Activated effector memory CD4-positive, alpha-beta T cell treated with Interleukin-2 at 50 U/mL for 16 hours (primary cell): ENCODE data around the gene CALN1.
"Not testable (repeated sequence)": the region's sequence is repeated elsewhere in the genome, so short reads cannot be mapped to it uniquely, and the experiment has no call there.

Source experiments
- DNase-seq: peaks from one replicate; pipeline ENCODE4 v3.0.0-alpha.2; 2020

Gene CALN1

DNA sequence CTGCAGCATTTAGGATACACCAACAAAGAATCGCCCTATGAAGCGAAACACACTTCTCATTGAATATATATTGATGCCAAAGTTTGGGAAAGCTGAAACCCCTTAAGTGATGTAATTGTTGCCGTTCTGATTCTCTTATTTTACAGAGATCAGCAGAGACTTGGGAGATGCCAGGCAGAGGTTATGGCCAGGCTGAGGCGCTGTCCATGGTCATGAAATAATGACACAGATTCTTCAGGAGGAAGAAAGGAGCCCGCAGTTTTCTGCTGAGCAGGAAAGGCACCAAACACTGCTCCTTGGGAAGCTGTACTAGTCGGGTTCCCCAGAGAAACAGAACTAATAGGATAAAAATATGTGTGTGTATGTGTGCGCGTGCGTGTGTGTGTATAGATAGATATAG lies 566.0 kb downstream of the CALN1 start:
- no peak for DNase-seq

- no peak for DNase-seq
Measured at GRCh38 chr7:71843676-71844075, 568.5 kb downstream of the CALN1 start.

DNA sequence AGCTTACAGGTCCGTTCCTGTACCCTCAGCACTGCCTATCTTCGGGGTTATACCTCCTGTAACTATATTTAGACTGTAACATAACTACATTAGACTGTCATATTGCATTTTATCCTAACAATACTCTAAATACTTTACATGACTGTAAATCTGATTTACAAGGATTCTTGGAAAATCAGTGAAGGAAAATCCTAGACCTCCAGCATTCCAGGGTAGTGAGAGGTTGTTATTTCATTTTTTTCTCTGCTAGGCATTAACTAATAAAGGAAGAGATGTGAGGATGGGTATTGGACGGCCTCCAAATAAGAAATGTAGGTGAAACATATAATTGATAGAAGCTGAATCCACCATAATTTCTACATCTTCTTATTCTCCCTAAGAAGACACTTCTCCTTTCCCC lies 569.4 kb downstream of the CALN1 start:
- no peak for DNase-seq

DNA sequence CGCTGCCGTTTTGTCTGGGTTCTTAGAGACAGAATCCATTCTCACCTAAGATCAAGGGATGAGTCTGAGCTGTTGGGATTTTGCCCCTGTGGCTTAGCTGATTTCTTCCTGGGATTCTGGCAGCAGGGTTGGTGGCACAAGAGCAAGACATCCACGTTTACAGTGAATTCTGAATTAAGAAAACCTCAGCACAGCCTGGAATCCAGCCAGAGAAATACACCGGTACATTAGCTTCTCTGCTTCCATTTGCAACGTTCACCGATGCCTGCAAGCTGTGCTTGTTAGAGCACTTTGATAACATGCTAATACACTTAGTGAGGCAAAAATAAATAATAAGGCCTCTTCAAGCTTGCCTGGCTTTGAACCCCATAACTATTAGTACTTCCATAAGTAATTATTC lies 569.8 kb downstream of the CALN1 start:
- DNase-seq, result no peak

DNA sequence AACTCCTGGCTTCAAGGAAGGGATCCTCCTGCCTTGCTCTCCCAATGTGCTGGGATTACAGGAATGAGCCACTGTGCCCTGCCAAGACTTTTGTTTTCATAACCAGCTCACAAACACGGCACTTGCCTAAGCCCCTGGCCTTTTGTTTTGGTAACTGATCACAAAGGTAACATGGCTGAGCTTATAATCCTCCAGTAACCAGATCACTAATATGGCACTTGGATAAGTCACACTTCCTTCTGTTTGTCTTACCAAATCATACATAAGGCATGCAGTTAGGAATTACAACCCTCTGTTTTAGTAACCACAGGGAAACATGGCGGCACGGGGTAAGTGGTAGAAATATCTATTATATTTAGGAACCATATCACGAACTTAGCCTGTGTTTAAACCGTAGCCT lies 577.1 kb downstream of the CALN1 start:
- no peak for DNase-seq

- no peak for DNase-seq
Measured at GRCh38 chr7:71829515-71829914, 582.6 kb downstream of the CALN1 start.

DNA sequence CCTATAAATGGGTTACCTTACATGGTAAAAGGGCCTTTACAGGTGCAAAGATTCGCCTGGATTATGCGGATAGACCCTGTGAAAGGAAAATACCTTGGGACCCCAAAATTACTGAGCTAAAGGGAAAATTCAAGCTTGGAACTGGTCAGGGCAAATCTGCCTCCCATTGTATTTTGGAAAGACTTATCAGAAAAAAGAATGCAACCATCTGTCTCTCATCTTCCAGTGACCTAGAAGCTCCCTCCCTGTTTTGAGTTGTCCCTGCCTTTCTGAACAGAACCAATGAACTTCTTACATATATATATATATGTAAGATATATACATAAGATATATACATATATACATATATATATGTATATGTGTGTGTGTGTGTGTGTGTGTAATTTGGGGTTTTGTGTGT lies 583.8 kb downstream of the CALN1 start:
- DNase-seq, result no peak

DNA sequence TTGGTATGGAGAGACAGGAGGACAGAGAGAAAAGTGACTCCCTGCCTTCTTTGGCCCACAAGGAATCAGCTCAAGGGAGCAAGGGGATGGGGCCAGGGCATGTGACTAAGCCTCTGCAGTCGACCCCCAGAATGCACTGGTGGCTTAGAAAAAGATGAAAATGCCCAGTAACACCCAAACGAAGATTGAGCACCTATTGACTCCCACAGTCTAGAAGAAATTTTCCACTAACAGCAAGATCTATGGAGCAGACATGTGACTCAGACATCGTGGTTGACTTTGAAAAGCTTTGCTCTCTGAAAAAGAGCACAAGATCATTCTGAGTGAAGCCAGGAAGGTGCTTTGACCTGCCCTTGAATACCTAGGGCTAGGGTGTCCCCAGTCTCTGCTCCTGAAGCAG lies 586.0 kb downstream of the CALN1 start:
- no peak for DNase-seq

DNA sequence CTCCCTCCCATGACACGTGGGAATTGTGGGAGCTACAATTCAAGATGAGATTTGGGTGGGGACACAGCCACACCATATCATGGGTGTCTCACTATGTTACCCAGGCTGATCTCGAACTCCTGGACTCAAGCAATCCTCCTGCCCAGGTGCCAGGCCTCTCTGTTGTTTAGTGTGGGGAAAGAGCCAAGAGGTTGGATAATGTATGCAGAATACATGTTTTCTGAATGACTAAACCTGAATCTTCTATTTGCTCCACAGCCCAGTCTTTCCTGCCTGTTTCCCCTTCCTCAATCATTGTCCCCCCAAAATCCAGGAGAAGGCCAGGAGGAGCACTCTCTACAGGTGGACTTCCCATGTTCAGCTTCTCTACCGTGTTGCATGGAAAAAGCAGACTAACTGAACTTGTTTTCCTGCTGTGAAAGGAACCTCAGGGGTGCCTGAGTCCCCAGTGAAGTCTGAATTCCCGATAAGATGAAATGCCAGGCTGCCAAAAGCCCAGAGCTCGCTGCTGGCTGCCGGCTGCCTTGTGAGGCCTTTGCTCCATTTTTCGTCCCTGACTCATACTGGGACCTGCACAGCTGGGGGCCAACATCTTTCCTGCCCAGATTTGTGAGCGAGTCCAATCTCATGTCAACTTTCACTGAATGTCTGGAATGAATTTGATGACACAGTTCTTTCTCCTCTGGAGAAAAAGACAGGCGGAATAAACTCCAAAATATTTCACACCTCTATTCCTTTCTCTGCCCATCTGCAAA lies 588.0 kb downstream of the CALN1 start:
- no peak for DNase-seq

- not testable (repeated sequence) for DNase-seq
Measured at GRCh38 chr7:71822406-71822805, 589.7 kb downstream of the CALN1 start.

DNA sequence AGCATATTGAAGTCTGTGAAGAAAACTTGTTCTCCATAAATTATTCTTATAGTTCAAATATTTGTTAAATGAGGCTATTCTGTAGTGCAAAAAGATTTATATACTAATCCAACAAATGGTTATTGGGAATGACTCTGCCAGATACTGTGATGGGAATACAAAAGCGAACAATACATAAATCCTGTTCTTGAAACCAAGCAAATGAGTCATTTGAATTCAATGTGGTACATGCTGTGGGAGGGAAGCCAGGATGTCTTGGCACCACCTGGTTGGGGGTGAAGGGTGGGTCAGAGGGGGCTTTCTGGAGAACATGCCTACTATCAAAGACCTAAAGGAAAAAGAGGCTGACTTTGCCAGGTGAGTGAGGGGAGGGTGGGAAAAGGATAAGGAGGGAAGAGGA lies 594.2 kb downstream of the CALN1 start:
- DNase-seq, result no peak

GRCh38 chr7:71808115-71808514 lies 604.0 kb downstream of the CALN1 start:
- no peak for DNase-seq

DNA sequence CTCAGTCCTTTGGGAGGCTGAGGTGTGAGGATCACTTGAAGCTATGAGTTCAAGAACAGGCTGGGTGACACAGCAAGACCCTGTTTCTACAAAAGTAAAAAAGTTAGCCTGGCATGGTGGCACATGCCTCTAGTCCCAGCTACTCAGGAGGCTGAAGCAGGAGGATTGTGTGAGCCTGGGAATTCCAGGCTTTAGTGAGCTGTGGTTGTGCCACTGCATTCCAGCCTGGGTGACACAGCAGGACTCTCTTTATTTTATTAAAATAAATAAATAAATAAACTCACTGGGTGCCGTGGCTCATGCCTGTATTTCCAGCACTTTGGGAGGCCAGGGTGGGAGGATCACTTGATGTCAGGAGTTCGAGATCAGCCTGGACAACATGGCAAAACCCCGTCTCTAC lies 607.9 kb downstream of the CALN1 start:
- DNase-seq, result no peak

GRCh38 chr7:71801976-71802375 lies 610.2 kb downstream of the CALN1 start:
- no peak for DNase-seq

GRCh38 chr7:71800321-71800720 lies 611.8 kb downstream of the CALN1 start:
- DNase-seq, result no peak

- no peak for DNase-seq
Measured at GRCh38 chr7:71795410-71795809, 616.7 kb downstream of the CALN1 start.

DNA sequence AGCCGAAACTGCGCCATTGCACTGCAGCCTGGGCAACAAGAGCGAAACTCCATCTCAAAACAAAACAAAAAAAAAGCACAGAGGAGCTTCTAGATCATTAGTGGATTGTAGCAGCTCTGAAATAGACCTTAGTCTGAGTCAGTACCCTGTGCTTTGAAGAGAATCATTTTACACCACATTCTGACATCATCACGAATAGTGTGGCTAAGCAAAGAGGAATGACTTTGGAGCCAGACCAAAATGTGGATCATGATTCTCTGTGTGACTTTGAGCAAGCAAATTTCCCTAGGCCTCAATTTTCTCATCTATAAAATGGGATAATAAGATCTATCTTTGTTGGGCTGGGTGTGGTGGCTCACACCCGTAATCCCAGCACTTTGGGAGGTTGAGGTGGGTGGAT lies 618.9 kb downstream of the CALN1 start:
- no peak for DNase-seq

- DNase-seq, result no peak
Measured at GRCh38 chr7:71787513-71787912, 624.6 kb downstream of the CALN1 start.

GRCh38 chr7:71785216-71785615 lies 626.9 kb downstream of the CALN1 start:
- no peak for DNase-seq

DNA sequence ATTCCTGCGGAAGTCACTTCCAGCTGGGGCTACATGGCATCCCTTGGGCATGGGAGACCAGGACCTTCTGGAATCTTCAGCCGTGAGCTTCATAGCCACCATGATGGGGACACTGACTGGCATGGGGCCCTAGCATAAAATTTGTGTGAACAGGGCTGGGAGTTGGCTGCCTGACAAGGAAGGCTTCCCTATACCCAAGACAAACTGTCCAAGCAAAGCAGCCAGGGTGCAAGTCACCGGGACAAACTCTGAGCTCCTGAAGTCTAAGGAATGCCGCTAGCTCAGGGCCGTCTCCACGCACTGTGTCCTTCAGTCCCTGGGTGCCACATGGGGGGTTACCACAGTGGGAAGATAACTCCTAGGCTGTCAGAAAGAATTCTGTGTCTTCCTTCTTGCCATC lies 627.4 kb downstream of the CALN1 start:
- no peak for DNase-seq

GRCh38 chr7:71784180-71784579 lies 628.0 kb downstream of the CALN1 start:
- DNase-seq, result no peak

GRCh38 chr7:71783779-71784178 lies 628.4 kb downstream of the CALN1 start:
- DNase-seq, result no peak

DNA sequence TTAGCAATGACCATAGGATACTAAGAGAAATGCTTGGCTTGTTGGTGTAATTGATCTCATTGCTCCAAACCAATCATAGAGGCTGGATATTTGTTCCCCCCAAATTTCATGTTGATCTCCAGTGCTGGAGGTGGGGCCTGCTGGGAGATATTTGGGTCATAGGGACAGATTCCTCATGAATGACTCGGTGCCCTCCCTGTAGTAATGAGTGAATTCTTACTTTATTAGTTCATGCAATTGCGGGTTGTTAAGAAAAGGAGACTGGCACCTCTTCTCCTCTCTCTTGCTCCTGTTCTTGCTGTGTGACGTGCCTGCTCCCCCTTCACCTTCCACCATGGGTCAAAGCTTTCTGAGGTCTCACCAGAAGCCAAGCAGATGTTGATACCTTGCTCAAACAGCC lies 630.1 kb downstream of the CALN1 start:
- no peak for DNase-seq

DNA sequence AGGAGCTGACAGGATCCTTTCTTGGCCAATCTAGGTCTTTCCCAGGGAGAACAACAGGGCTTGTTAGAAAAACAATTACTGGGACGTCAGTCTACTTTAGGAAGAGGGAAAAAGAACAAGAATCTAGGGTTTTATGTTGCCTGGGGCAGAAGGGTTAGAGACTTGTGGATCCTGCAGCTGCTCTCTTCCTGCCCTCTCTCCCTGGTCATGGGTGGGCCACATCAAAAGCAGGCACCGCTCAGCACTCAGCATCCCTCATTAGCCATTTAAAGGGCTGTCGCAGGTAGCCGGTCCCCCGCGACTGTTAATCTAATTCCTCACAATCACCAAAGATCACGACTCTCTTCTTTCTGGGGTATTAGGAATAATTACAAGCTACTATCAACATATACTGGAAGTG lies 631.9 kb downstream of the CALN1 start:
- DNase-seq, result no peak

DNA sequence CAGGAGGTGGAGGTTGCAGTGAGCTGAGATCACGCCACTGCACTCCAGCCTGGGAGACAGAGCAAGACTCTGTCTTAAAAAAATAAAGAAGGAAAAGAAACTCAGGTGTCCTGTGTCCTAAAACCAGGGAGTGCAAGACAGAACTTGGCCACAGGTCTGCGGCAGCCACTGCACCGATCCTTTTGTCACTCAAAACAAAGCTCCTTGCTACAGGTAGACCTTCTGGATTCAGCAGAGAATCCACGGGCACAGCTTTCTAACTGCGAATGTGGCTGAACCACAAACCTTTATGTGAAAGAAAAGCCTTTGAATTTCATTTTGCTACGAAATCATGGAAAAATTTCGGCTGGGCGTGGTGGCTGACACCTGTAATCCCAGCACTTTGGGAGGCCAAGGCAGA lies 634.9 kb downstream of the CALN1 start:
- DNase-seq, result no peak

GRCh38 chr7:71776726-71777125 lies 635.4 kb downstream of the CALN1 start:
- DNase-seq, result no peak
